GM12891 (cell line): ENCODE results near the gene NUDT6.
A peak's percentile ranks its signal among the peaks of the same experiment; 100 is the strongest.
"Not testable (repeated sequence)": the region's sequence is repeated elsewhere in the genome, so short reads cannot be mapped to it uniquely, and the experiment has no call there.

ENCODE experiments used
- DNase-seq: peaks from one replicate; pipeline ENCODE4 v3.0.0; 2011; ENCODE audit warnings: low spot score; ENCODE audit not compliant: insufficient read length
- FAIRE-seq: peaks from 2 replicates; lab custom pipeline; 2011; peaks lifted over from hg19 to GRCh38; lab: Jason Lieb, UNC
- PAX5 ChIP-seq: IDR thresholded peaks from 2 replicates; pipeline ENCODE4 v1.6.1; 2011; ENCODE audit warnings: low read length, moderate library complexity, mild to moderate bottlenecking; ENCODE audit not compliant: insufficient read depth, severe bottlenecking
- POLR2A ChIP-seq: IDR thresholded peaks from 2 replicates; pipeline ENCODE4 v1.6.1; 2011; ENCODE audit warnings: low read depth, low read length, control low read depth
- POLR2AphosphoS5 ChIP-seq: IDR thresholded peaks from 2 replicates; pipeline ENCODE4 v1.6.1; 2011; ENCODE audit warnings: low read depth, low read length, control low read depth
- POU2F2 ChIP-seq: IDR thresholded peaks from 2 replicates; pipeline ENCODE4 v1.6.1; 2011; ENCODE audit warnings: low read depth, mild to moderate bottlenecking, control low read depth, low read length, moderate library complexity
- SPI1 ChIP-seq: IDR thresholded peaks from 2 replicates; pipeline ENCODE4 v1.6.1; 2011; ENCODE audit warnings: low read depth, low read length, control low read depth
- TAF1 ChIP-seq: IDR thresholded peaks from 2 replicates; pipeline ENCODE4 v1.6.1; 2011; ENCODE audit warnings: low read depth, low read length, control low read depth

Gene NUDT6

DNA sequence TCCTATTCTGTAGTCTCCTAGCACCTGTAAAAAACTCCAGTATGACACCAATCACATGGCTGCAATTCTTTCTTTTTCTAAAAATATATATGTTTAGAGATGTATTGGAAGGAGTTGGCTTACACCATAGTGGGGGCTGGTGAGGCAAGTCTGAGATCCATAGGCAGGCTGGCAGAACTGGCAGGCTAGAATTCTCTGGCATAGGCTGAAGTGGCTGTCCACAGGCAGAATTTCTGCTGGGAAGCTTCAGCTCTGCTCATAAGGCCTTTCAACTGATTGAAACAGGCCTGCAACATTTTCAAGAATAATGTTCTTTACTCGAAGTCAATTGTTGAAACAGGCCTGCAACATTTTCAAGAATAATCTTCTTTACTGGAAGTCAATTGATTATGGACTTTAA lies 58.8 kb downstream of the NUDT6 start:
- FAIRE-seq (no peak), DNase-seq (no peak)
- TF ChIP-seq PAX5 = no peak
- TF ChIP-seq POLR2A = no peak
- TF ChIP-seq POU2F2 = no peak
- no peak for TF ChIP-seq POLR2AphosphoS5
- no peak for TF ChIP-seq SPI1
- TF ChIP-seq TAF1 = no peak

DNA sequence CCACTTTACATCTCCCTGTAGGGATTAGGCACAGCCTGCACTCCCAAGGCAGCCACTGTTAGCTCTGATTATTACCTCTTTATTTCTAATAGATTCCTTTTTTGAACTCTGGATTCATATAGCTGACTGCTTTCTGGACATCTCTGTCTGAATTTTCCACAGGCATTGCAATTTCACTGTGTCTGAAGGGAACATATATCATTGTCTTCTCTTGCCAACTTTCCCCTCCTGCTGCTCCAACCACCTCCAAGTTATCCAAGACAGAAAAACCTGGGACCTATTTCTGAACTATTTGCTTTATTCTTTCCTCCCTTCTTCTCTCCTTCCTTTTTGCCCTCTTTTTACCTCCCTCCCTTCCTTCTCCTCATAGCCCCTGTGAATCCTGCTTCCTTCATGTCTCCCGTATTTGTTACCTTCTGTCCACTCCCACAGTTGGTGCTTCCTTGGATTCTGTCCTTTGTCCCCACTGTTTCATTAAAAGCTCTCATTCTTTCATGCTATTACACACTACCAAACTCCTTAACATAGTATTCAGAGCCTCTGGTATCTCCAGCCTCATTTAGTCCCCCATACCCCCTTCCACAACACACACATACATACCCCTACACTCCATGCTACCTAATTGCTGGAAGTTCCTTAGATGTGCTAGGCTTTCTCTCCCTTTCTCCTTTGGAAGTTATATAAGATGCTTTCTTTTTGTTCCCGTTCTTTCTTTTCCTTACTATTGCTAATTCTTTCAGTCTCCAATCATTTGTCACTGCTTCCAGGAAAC lies 61.0 kb downstream of the NUDT6 start:
- no peak for DNase-seq
- TF ChIP-seq SPI1 (no peak), POU2F2 (no peak), PAX5 (no peak), POLR2AphosphoS5 (no peak), POLR2A (no peak), TAF1 (no peak)
- FAIRE-seq = no peak

DNA sequence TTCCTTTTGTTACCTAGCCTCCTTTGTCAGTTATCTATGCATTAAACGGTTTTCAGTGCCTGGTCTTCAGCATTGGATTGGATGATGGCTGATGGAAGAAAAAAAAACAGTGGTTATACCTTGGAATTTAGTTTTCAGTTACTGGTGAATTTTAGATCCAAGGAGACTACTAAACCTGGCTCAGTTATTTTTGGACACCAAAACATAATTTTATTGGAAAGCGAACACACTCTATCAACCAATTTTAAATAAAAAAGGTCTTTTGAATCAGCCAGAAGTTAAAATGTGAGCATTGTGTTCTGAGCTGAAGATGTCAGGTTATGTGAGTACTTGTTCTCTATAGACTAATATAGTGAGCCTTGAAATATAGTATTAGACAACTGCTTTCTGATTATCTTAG lies 63.7 kb downstream of the NUDT6 start:
- DNase-seq (no peak), FAIRE-seq (no peak)
- no peak for TF ChIP-seq POU2F2
- no peak for TF ChIP-seq TAF1
- no peak for TF ChIP-seq SPI1
- TF ChIP-seq PAX5 = no peak
- TF ChIP-seq POLR2AphosphoS5 = no peak
- no peak for TF ChIP-seq POLR2A

DNA sequence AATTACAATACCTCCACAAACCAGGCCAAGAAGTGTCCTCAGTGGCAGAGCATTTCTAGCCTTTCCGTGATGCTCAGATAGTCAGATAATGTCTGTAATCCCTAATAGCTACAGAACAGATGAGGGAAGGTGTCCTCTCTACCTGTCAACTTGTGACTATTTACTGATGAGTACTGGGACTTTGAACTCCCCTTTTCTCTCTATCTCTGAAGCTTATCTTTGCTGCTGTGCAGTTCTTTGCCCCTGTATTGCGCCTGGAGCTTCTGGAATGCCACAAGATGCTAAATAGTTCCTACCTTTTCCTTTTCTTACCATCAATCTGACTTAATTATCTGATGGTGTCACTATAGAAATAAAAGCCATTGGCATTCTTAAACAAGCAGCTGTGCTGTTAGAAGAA lies 65.2 kb downstream of the NUDT6 start:
- no peak for TF ChIP-seq SPI1
- TF ChIP-seq POLR2A = no peak
- TF ChIP-seq TAF1 = no peak
- TF ChIP-seq POLR2AphosphoS5 = no peak
- TF ChIP-seq POU2F2 = no peak
- no peak for TF ChIP-seq PAX5
- no peak for DNase-seq
- FAIRE-seq = peak; percentile 20

DNA sequence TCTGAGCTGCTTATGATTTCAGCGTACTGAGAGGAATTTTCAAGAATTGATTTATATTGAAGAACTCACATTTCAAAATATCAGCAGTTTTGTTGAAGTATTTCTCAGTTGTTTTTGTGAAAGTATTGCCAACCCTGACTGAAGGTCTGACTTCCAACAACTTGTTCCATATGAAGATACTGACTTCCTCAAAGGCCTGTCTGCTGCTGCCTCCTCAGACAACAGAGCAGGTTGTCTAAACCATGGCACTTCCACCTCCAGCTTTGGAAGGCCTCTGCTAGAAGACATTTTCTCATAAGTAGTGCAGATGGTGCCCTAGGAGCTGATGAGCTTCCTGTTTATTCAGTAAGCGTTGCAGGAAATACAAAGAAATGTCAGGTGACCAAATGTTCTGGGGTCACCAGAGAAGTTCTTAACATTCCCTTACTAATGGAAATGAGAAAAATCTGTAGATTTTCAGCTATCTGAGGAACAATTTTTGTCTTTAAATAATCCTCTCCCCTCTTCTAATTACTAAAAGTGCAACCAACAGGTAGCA lies 67.0 kb downstream of the NUDT6 start:
- DNase-seq (no peak), FAIRE-seq (no peak)
- TF ChIP-seq POLR2AphosphoS5 (no peak), POU2F2 (no peak), POLR2A (no peak), SPI1 (no peak), TAF1 (no peak), PAX5 (no peak)

DNA sequence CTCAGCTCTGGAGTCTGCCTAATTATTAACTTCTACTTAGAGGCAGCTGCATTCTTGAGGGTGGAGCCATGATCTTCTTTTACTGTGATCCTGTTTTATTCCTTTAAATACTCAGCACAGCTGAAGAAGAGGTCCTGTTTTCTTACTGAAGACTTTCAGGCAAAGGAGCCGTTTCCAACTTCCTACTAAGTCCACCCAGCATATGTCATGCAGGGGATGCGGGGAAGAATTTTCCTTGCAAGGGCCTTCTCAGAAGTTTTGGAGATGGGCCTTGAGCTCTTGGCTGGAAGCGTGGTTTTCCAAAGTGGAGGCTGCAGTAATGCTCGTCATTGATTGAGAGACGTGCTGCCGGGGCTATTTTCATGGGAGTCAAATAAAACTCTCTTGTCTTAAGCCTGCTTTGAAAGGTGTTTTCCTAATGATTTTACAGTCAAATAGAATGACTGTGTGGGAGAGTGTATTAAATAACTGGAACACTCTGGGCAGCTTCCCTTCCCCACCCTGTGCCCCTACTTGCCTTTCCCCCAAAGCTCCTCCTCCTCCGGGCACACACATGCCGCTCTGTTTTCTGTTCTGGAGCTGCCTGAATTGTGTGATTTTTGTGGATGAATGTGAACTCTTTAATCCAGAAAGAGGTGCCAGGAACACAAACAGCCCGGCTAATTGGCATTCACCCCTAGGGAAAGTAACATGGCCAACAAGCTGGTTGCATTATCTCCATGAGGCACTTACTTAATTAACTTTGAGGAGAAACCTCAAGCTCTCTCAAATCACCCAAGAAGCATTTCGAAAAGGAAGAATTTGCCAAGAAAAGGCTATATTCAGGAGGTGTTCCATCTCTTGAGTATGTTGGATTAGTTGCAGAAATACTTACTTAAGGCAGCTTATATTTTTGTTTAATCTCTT lies 67.7 kb downstream of the NUDT6 start:
- no peak for FAIRE-seq
- TF ChIP-seq TAF1 = no peak
- no peak for TF ChIP-seq POLR2A
- TF ChIP-seq POU2F2 = no peak
- TF ChIP-seq POLR2AphosphoS5 = no peak
- no peak for TF ChIP-seq SPI1
- TF ChIP-seq PAX5 = no peak
- DNase-seq = no peak

DNA sequence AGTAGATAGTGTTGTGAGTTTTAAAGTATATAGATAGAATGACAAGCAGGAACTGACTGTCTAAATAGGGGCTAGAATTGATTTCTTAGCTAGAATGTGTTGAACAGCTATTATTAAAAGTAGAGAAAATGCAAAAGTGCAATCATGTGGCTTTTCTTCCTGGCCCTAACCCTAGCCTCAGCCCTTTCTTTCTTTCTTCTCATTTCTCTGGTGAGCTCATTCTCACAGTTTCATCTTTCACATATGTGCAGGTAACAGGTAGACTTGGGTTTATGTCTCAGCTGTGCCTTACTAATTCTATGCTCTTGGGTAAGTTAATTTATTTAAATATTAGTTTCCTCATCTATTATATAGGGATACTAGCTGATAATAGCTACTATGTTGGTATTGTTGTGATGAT lies 70.8 kb downstream of the NUDT6 start:
- TF ChIP-seq POU2F2 (no peak), POLR2AphosphoS5 (no peak), TAF1 (no peak), PAX5 (no peak), SPI1 (no peak), POLR2A (no peak)
- no peak for DNase-seq
- no peak for FAIRE-seq

DNA sequence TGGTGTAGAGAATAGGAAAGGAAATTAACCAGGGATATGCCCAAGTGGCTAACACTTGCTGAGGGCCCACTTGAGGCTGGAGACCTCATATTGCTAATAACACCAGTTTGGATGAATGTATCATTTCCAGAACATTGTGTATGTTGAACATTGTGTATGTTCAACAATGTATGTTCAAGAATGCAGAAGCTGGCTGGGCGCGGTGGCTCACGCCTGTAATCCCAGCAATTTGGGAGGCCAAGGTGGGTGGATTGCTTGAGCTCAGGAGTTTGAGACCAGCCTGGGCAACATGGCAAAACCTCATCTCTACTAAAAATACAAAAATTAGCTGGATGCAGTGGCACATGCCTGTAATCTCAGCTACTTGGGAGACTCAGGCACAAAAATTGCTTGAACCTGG lies 72.6 kb downstream of the NUDT6 start:
- DNase-seq, FAIRE-seq: not testable (repeated sequence)

DNA sequence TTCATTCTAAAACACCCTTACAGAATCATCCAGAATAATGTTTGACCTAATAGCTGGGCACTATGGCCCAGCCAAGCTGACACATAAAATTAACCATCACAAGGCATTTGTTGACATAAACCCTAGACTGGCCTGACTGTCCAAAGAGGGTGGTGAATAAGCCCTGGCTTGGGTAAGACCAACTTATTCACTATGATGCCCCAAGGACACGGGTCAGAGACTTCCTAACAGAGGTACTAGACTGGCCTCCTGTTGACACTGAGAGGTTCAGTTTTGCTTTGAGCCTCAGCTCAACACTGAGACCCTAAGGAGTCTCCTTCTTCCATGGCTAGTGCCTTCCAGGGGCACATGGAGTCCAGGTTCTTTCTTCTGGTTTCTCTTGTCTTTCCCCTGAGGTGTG lies 74.5 kb downstream of the NUDT6 start:
- TF ChIP-seq POLR2A (no peak), POLR2AphosphoS5 (no peak), POU2F2 (no peak), TAF1 (no peak), SPI1 (no peak), PAX5 (no peak)
- FAIRE-seq (peak; percentile 9), DNase-seq (no peak)

DNA sequence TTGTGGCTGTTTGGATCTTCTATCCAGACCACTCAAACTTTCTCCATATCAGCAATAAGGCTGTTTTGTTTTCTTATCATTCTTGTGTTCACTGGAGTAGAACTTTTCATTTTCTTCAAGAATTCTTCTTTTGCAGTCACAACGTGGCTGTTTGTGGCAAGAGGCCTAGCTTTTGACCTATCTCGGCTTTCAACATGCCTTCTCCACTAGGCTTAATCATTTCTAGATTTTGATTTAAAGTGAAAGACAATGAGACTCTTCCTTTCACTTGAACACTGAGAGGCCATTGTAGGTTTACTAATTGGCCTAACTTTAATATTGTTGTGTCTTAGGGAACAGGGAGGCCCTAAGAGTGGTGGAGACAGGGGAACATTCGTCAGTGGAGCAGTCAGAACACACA lies 76.6 kb downstream of the NUDT6 start:
- FAIRE-seq (no peak), DNase-seq (no peak)
- TF ChIP-seq TAF1 (no peak), POLR2A (no peak), POU2F2 (no peak), SPI1 (no peak)
